Loucy (cell line): ENCODE results near the gene CDC42EP2.

Source experiments
- H2AFZ ChIP-seq: fragments of 200-600 bp; sonication (generic); 2 replicates; pipeline ENCODE4 v1.6.0; 2016; ENCODE audit warnings: antibody characterized with exemption, mild to moderate bottlenecking, low read length, moderate library complexity
- H3F3A ChIP-seq: fragments of 200-600 bp; 2 replicates; pipeline ENCODE4 v1.6.0; 2016; ENCODE audit warnings: antibody characterized with exemption, low read depth, mild to moderate bottlenecking
- H3K27me3 ChIP-seq: fragments of 200-600 bp; sonication (generic); 2 replicates; pipeline ENCODE4 v1.6.1; 2014; ENCODE audit warnings: low read length, mild to moderate bottlenecking; ENCODE audit not compliant: insufficient read depth, poor library complexity, severe bottlenecking
- H3K36me3 ChIP-seq: fragments of 200-600 bp; sonication (generic); 2 replicates; pipeline ENCODE4 v1.6.1; 2016; ENCODE audit warnings: low read length; ENCODE audit not compliant: insufficient read depth
- H3K4me1 ChIP-seq: fragments of 200-600 bp; sonication (generic); 2 replicates; pipeline ENCODE4 v1.5.1; 2014; ENCODE audit warnings: low read length, mild to moderate bottlenecking; ENCODE audit not compliant: insufficient read depth, poor library complexity, severe bottlenecking
- H3K4me2 ChIP-seq: fragments of 200-600 bp; sonication (generic); 2 replicates; pipeline ENCODE4 v1.6.0; 2014; ENCODE audit warnings: antibody characterized with exemption, low read length, low read depth, mild to moderate bottlenecking; ENCODE audit not compliant: poor library complexity, severe bottlenecking
- H3K4me3 ChIP-seq: fragments of 200-600 bp; sonication (generic); 2 replicates; pipeline ENCODE4 v1.5.1; 2014; ENCODE audit warnings: low read length, mild to moderate bottlenecking, mixed read lengths; ENCODE audit not compliant: poor library complexity, severe bottlenecking
- H3K79me2 ChIP-seq: fragments of 200-600 bp; sonication (generic); 2 replicates; pipeline ENCODE4 v1.6.1; 2014; ENCODE audit warnings: low read length; ENCODE audit not compliant: insufficient read depth
- H3K9ac ChIP-seq: fragments of 200-600 bp; sonication (generic); 2 replicates; pipeline ENCODE4 v1.6.0; 2014; ENCODE audit warnings: mild to moderate bottlenecking, low read depth, low read length, moderate library complexity; ENCODE audit not compliant: poor library complexity, severe bottlenecking
- H3K9me2 ChIP-seq: fragments of 200-600 bp; sonication (generic); replicated peaks from 2 replicates; pipeline ENCODE4 v1.6.1; 2016; ENCODE audit warnings: low read depth, low read length, mixed read lengths
- H3K9me3 ChIP-seq: fragments of 200-600 bp; sonication (generic); 2 replicates; pipeline ENCODE4 v1.6.1; 2014; ENCODE audit warnings: mild to moderate bottlenecking, antibody characterized with exemption, low read length, low read depth; ENCODE audit not compliant: insufficient read depth
- H4K20me1 ChIP-seq: fragments of 200-600 bp; sonication (generic); 2 replicates; pipeline ENCODE4 v1.6.0; 2014; ENCODE audit warnings: antibody characterized with exemption, low read length, mild to moderate bottlenecking; ENCODE audit not compliant: insufficient read depth, poor library complexity, severe bottlenecking
- CTCF ChIP-seq: fragments of 200-600 bp; sonication (generic); conservative IDR thresholded peaks from 2 replicates; pipeline ENCODE4 v1.5.1; 2014; ENCODE audit warnings: mild to moderate bottlenecking, antibody characterized with exemption, low read length
- EZH2phosphoT487 ChIP-seq: fragments of 200-600 bp; IDR thresholded peaks from 2 replicates; pipeline ENCODE4 v1.6.1; 2018; ENCODE audit warnings: antibody characterized with exemption, mild to moderate bottlenecking, moderate library complexity, borderline replicate concordance

The CDC42EP2 gene

GRCh38 chr11:65304110-65304509, 10.6 kb upstream of the CDC42EP2 start:
- H3K9me2 ChIP-seq, result no peaks in the 10 kb centered on the region
- H3F3A ChIP-seq, result no peaks in the 10 kb centered on the region
- H3K9ac ChIP-seq, result no peak overlapping the region
- no peak overlapping the region for H3K4me2 ChIP-seq
- H3K79me2 ChIP-seq, result no peaks in the 10 kb centered on the region
- H3K36me3 ChIP-seq, result peaks cover 14% of the 10 kb centered on the region; the same call in 1 of the 2 replicates
- no peaks in the 10 kb centered on the region for H3K9me3 ChIP-seq
- H2AFZ ChIP-seq, result no peak overlapping the region
- H4K20me1 ChIP-seq, result no peaks in the 10 kb centered on the region
- no peak for TF ChIP-seq CTCF
- no peak for TF ChIP-seq EZH2phosphoT487
- no peak overlapping the region for H3K4me3 ChIP-seq
- no peaks in the 10 kb centered on the region for H3K27me3 ChIP-seq
- H3K4me1 ChIP-seq, result no peaks in the 10 kb centered on the region

GRCh38 chr11:65304613-65305012, 10.1 kb upstream of the CDC42EP2 start:
- Histone ChIP-seq H3K4me3 (no peak overlapping the region), H3K27me3 (no peaks in the 10 kb centered on the region), H2AFZ (no peak overlapping the region), H3K9me3 (no peaks in the 10 kb centered on the region), H3K9me2 (no peaks in the 10 kb centered on the region), H3K4me1 (no peaks in the 10 kb centered on the region), H3F3A (no peaks in the 10 kb centered on the region), H4K20me1 (no peaks in the 10 kb centered on the region), H3K9ac (no peak overlapping the region), H3K36me3 (peaks cover 13% of the 10 kb centered on the region; the same call in 1 of the 2 replicates), H3K4me2 (no peak overlapping the region), H3K79me2 (no peaks in the 10 kb centered on the region)
- no peak for TF ChIP-seq EZH2phosphoT487

- H3K4me2 ChIP-seq, result no peak overlapping the region
- no peak overlapping the region for H3K4me3 ChIP-seq
These were observed 9.0 kb upstream of the CDC42EP2 start for GRCh38 chr11:65305501-65306268.

More at GRCh38 chr11:65305501-65306268, 9.0 kb upstream of the CDC42EP2 start:
- H3K36me3 ChIP-seq, result peaks cover 13% of the 10 kb centered on the region; the same call in 1 of the 2 replicates
- TF ChIP-seq CTCF, result no peak
- TF ChIP-seq EZH2phosphoT487, result no peak
- H4K20me1 ChIP-seq, result no peaks in the 10 kb centered on the region
- no peaks in the 10 kb centered on the region for H3F3A ChIP-seq
- no peak overlapping the region for H3K9ac ChIP-seq
- H3K9me3 ChIP-seq, result no peaks in the 10 kb centered on the region
- no peaks in the 10 kb centered on the region for H3K79me2 ChIP-seq
- no peak overlapping the region for H2AFZ ChIP-seq
- H3K27me3 ChIP-seq, result no peaks in the 10 kb centered on the region
- H3K4me1 ChIP-seq, result no peaks in the 10 kb centered on the region
- no peaks in the 10 kb centered on the region for H3K9me2 ChIP-seq
